GM12878 (cell line): ENCODE measurements around the gene NLRP9. TPM values are rescaled to one million over a fixed set of nuclear protein-coding genes. Genes with fewer than 3 reads are reported as not detected.

Source experiments
- ATAC-seq: fragments of 200-7000 bp; cut with Tn5 transposase; 3 replicates; pipeline ENCODE4 v1.9.1; 2020; ENCODE audit warnings: mild to moderate bottlenecking, moderate library complexity
- BruUV-seq: library from RNA; stranded (reverse); fragments of 400-500 nt; replicated peaks from 2 replicates; lab custom pipeline; 2021; lab: Mats Ljungman, UMichigan
- CTCF ChIA-PET: fragments of 300-600 bp; sonication (Branson Sonifier 250); formaldehyde crosslinking; extraction: SDS; loops from one replicate; lab custom pipeline; 2021; ENCODE audit warnings: inconsistent platforms; lab: Yijun Ruan, JAX
- POLR2A ChIA-PET: fragments of 350-600 bp; formaldehyde crosslinking; extraction: SDS; loops from one replicate; lab custom pipeline; 2021; ENCODE audit warnings: inconsistent platforms; lab: Charles Lee
- RAD21 ChIA-PET: fragments of 300-600 bp; sonication (Branson Sonifier 250); formaldehyde crosslinking; loops from one replicate; lab custom pipeline; 2023; ENCODE audit warnings: antibody characterized with exemption; ENCODE audit not compliant: unreplicated experiment; lab: Charles Lee
- SMC1A ChIA-PET: fragments of 300-600 bp; sonication (Branson Sonifier 250); formaldehyde crosslinking; loops from one replicate; lab custom pipeline; 2023; ENCODE audit not compliant: unreplicated experiment, uncharacterized antibody; lab: Charles Lee
- DNase-seq: peaks from one replicate; pipeline ENCODE4 v3.0.0-alpha.2; 2011; ENCODE audit warnings: low read depth, low spot score
- FAIRE-seq: peaks from 3 replicates; lab custom pipeline; 2011; peaks lifted over from hg19 to GRCh38; lab: Jason Lieb, UNC
- H2AFZ ChIP-seq: 2 replicates; pipeline ENCODE4 v1.6.0; 2011; ENCODE audit warnings: low read depth, low read length, control low read depth; ENCODE audit not compliant: control insufficient read depth
- H3K27ac ChIP-seq: 2 replicates; pipeline ENCODE4 v1.5.1; 2011; ENCODE audit warnings: control low read depth; ENCODE audit not compliant: control insufficient read depth, insufficient read depth
- H3K27me3 ChIP-seq, 2 experiments: replicated peaks in 1 of 2; 2 replicates each; pipeline versions ENCODE4 v1.6.0 to v1.6.1; 2011; ENCODE audit warnings: low read length in 1 of 2; ENCODE audit not compliant: control insufficient read depth in 2 of 2, insufficient read depth in 2 of 2
- H3K36me3 ChIP-seq, 2 experiments: 2 replicates each; pipeline ENCODE4 v1.5.1; 2011; ENCODE audit warnings: low read length in 1 of 2; ENCODE audit not compliant: control insufficient read depth in 2 of 2, insufficient read depth in 2 of 2
- H3K4me1 ChIP-seq: 2 replicates; pipeline ENCODE4 v1.6.1; 2011; ENCODE audit warnings: mild to moderate bottlenecking, low read length, moderate library complexity, mixed read lengths; ENCODE audit not compliant: control insufficient read depth, insufficient read depth
- H3K4me2 ChIP-seq: 2 replicates; pipeline ENCODE4 v1.6.0; 2011; ENCODE audit warnings: control low read depth; ENCODE audit not compliant: control insufficient read depth, insufficient read depth
- H3K4me3 ChIP-seq: fragments of 200-600 bp; sonication (generic); 2 replicates; pipeline ENCODE4 v1.5.1; 2016
- H3K79me2 ChIP-seq: 2 replicates; pipeline ENCODE4 v1.6.0; 2011; ENCODE audit warnings: low read length; ENCODE audit not compliant: control insufficient read depth, insufficient read depth
- H3K9ac ChIP-seq: 2 replicates; pipeline ENCODE4 v1.8.0; 2011; ENCODE audit warnings: low read length, control low read depth, mixed read lengths; ENCODE audit not compliant: control insufficient read depth, insufficient read depth
- H3K9me3 ChIP-seq: replicated peaks from 3 replicates; pipeline ENCODE4 v1.5.1; 2011; ENCODE audit warnings: mild to moderate bottlenecking, low read length; ENCODE audit not compliant: control insufficient read depth, insufficient read depth
- H4K20me1 ChIP-seq: 2 replicates; pipeline ENCODE4 v1.6.0; 2011; ENCODE audit not compliant: control insufficient read depth, insufficient read depth
- BCL11A ChIP-seq: IDR thresholded peaks from 2 replicates; pipeline ENCODE4 v1.6.1; 2011; ENCODE audit warnings: low read depth, low read length
- CREB1 ChIP-seq: IDR thresholded peaks from 2 replicates; pipeline ENCODE4 v1.6.1; 2012; ENCODE audit warnings: low read depth, mild to moderate bottlenecking, inconsistent platforms
- JUNB ChIP-seq: IDR thresholded peaks from 2 replicates; pipeline ENCODE4 v1.6.1; 2016; ENCODE audit warnings: antibody characterized with exemption, mild to moderate bottlenecking
- SMAD1 ChIP-seq: fragments of 450-650 bp; IDR thresholded peaks from 2 replicates; pipeline ENCODE4 v1.6.1; 2018; ENCODE audit warnings: mild to moderate bottlenecking, low read depth; ENCODE audit not compliant: partially characterized antibody
- SMC3 ChIP-seq: IDR thresholded peaks from 2 replicates; pipeline ENCODE4 v1.6.1; 2011; ENCODE audit warnings: low read length, improper control_type of control experiment, borderline replicate concordance
- ZNF24 ChIP-seq: fragments of 450-650 bp; IDR thresholded peaks from 2 replicates; pipeline ENCODE4 v1.6.1; 2017; ENCODE audit warnings: antibody characterized with exemption, mild to moderate bottlenecking
- WGBS: methylation state at CpG from one replicate; pipeline ENCODE4 v1.1.6; 2016; ENCODE audit warnings: low lambda C conversion rate; ENCODE audit not compliant: insufficient replicate concordance, insufficient coverage; ENCODE audit errors: missing lambda C conversion rate; 5-methylcytosine and 5-hydroxymethylcytosine counted together
- in situ Hi-C: fragments of 300-500 bp; cut with MboI; formaldehyde crosslinking; loops from 9 replicates; pipeline ENCODE4 v1.14.3; 2018; ENCODE audit warnings: mixed read lengths
- intact Hi-C: fragments of 100-400 bp; cut with micrococcal nuclease; formaldehyde crosslinking; loops from one replicate; pipeline ENCODE4 v1.14.2; 2022; ENCODE audit not compliant: unreplicated experiment
- polyA plus RNA-seq, 11 experiments: library from polyadenylated mRNA; depleted of rRNA in 4 of 11; unstranded in 6 of 11; stranded (reverse) in 5 of 11; fragments of >200 nt; fragmentation: Nextera tagmentation in 4 of 11; fragmentation: Illumina TruSeq in 1 of 11; extraction: Ambion mirVana in 4 of 11; extraction: Trizol in 1 of 11; gene quantifications; 1 replicate in 1 of 11; 2 replicates in 10 of 11; pipeline versions ENCODE4 v1.2.1 to v1.2.3, GENCODE V29; 2011 to 2016; ENCODE audit warnings: inconsistent platforms in 2 of 11, missing spikeins in 2 of 11, low read depth in 1 of 11
- total RNA-seq, 4 experiments: library from RNA; depleted of rRNA in 3 of 4; stranded (reverse); fragments of >200 nt in 3 of 4; fragmentation: Illumina TruSeq in 1 of 4; extraction: Trizol in 1 of 4; gene quantifications; 2 replicates each; pipeline versions ENCODE4 v1.2.1 to v1.2.3, GENCODE V29; 2013 to 2021
- TF ChIP-seq, protein P1 (sequence below): IDR thresholded peaks from 2 replicates; pipeline ENCODE4 v1.6.1; 2011; ENCODE audit warnings: mild to moderate bottlenecking, low read depth, low read length, moderate library complexity; ENCODE audit not compliant: insufficient replicate concordance
- TF ChIP-seq, protein P2 (sequence below): IDR thresholded peaks from 2 replicates; pipeline ENCODE4 v1.6.1; 2012; ENCODE audit warnings: mild to moderate bottlenecking, low read depth, low read length

The NLRP9 gene
- total and polyA plus RNA-seq, 10 of the 15 experiments (the other 5 are each of a cell fraction or from before 2014, with no cell fraction given) = not detected

DNA sequence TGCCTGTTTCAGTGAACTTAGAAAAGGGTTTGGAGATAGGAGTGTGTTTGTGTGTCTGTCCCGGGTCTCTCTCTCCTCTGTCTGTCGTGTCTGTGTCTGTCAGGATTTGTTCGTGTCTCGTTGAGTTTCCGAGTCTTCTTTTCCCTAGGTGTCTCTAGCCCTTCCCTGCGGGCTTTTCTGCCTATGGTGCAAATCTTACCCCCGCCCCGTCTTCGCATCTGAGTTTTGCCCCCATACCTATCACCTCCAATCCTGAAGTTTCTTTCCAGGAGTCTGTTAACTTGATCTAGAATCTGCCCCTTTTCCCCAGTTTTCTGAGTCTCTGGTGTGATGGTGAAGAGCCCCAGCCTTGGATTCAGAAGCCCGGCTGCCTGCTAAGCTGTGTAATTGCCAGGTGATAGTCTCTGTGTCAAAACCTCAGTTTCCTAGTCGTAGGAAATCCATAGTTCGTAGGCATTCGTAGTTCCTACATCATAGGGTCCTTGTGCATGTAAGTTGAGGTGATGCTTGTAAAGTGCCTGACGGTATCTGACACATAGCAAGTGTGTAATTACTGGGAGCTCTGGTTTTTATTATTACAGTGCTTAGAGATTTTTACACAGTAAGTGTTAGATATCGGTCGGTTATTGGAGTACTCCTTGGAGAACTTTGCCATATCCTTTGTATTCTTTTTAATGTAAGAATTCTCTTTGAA, 62.4 kb downstream of the NLRP9 start:
- ChIA-PET CTCF (interaction anchor here (0.7 to 3.3 kb wide), 4 partner anchors 19 to 29 kb away, joined by 3 to 14 read pairs (median 8); partner anchors contain the start of genes CCDC106 and U2AF2), POLR2A (interaction anchor here (0.7 to 1.4 kb wide), 6 partner anchors 19 to 70 kb away, joined by 3 to 7 read pairs (median 5); partner anchors contain the start of genes U2AF2, ZNF581 and ZNF865), SMC1A (interaction anchor here (1.3 to 3.0 kb wide), 3 partner anchors 19 to 43 kb away, joined by 3 to 11 read pairs (median 4); partner anchors contain the start of gene U2AF2), RAD21 (interaction anchor here (1.1 to 2.0 kb wide), 4 partner anchors 19 to 45 kb away, joined by 5 to 9 read pairs (median 8); partner anchors contain the start of gene U2AF2)
- H3K79me2 ChIP-seq = peaks cover 58% of the 10 kb centered on the region
- intact Hi-C loops = loop anchor here (5.0 kb wide), 2 partner anchors 34 to 656 kb away; partner anchors contain the start of genes ZNF580 and ZNF581
- H3K36me3 ChIP-seq = peaks cover 17 to 21% of the 10 kb centered on the region in 2 experiments
- no peak for ATAC-seq
- 3% methylated on average over 16 of the region's 16 CpGs for WGBS
- peak overlapping the region; percentile 94 for H3K27ac ChIP-seq
- peaks cover 7% of the 10 kb centered on the region for H4K20me1 ChIP-seq
- in situ Hi-C loops = loop anchor here (5.0 kb wide), 1 partner anchor 131 kb away; no protein-coding TSS in a partner anchor
- peak overlapping the region; percentile 97 for H3K9ac ChIP-seq
- DNase-seq = no peak
- no peaks in the 10 kb centered on the region for H3K27me3 ChIP-seq
- no peaks in the 10 kb centered on the region for H3K9me3 ChIP-seq
- no peak for FAIRE-seq
- no TSS peak for BruUV-seq
- peak overlapping the region; percentile 100 for H3K4me2 ChIP-seq
- TF ChIP-seq SMC3 (no peak), JUNB (no peak), CREB1 (0 out of 2 replicates have a peak, but pooled peaks have one; percentile 25), SMAD1 (no peak), BCL11A (no peak), ZNF24 (no peak)
- TF ChIP-seq, protein P1, sequence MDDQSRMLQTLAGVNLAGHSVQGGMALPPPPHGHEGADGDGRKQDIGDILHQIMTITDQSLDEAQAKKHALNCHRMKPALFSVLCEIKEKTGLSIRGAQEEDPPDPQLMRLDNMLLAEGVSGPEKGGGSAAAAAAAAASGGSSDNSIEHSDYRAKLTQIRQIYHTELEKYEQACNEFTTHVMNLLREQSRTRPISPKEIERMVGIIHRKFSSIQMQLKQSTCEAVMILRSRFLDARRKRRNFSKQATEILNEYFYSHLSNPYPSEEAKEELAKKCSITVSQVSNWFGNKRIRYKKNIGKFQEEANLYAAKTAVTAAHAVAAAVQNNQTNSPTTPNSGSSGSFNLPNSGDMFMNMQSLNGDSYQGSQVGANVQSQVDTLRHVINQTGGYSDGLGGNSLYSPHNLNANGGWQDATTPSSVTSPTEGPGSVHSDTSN = no peak
- TF ChIP-seq, protein P2, sequence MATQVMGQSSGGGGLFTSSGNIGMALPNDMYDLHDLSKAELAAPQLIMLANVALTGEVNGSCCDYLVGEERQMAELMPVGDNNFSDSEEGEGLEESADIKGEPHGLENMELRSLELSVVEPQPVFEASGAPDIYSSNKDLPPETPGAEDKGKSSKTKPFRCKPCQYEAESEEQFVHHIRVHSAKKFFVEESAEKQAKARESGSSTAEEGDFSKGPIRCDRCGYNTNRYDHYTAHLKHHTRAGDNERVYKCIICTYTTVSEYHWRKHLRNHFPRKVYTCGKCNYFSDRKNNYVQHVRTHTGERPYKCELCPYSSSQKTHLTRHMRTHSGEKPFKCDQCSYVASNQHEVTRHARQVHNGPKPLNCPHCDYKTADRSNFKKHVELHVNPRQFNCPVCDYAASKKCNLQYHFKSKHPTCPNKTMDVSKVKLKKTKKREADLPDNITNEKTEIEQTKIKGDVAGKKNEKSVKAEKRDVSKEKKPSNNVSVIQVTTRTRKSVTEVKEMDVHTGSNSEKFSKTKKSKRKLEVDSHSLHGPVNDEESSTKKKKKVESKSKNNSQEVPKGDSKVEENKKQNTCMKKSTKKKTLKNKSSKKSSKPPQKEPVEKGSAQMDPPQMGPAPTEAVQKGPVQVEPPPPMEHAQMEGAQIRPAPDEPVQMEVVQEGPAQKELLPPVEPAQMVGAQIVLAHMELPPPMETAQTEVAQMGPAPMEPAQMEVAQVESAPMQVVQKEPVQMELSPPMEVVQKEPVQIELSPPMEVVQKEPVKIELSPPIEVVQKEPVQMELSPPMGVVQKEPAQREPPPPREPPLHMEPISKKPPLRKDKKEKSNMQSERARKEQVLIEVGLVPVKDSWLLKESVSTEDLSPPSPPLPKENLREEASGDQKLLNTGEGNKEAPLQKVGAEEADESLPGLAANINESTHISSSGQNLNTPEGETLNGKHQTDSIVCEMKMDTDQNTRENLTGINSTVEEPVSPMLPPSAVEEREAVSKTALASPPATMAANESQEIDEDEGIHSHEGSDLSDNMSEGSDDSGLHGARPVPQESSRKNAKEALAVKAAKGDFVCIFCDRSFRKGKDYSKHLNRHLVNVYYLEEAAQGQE = no peak
- H3K4me1 ChIP-seq = peaks cover 27% of the 10 kb centered on the region
- peak overlapping the region; percentile 92 for H3K4me3 ChIP-seq
- no peak overlapping the region; the same call in 1 of the 2 replicates for H2AFZ ChIP-seq
